Glutamatergic neuron (in vitro differentiated cells): ENCODE measurements around the gene TMC5. TPM values are rescaled to one million over a fixed set of nuclear protein-coding genes. Genes with fewer than 3 reads are reported as not detected.

ENCODE experiments used
- DNase-seq: peaks from one replicate; pipeline ENCODE4 v3.0.0; 2022
- H3K27ac Mint-ChIP-seq: one replicate; pipeline ENCODE4 v1.8.0; 2020; ENCODE audit warnings: mild to moderate bottlenecking, mixed read lengths, inconsistent platforms; ENCODE audit not compliant: unreplicated experiment
- H3K27me3 Mint-ChIP-seq: one replicate; pipeline ENCODE4 v1.8.0; 2020; ENCODE audit warnings: mild to moderate bottlenecking, moderate library complexity, mixed read lengths, inconsistent platforms; ENCODE audit not compliant: unreplicated experiment
- H3K36me3 Mint-ChIP-seq: one replicate; pipeline ENCODE4 v1.8.0; 2020; ENCODE audit warnings: mild to moderate bottlenecking, mixed read lengths, inconsistent platforms; ENCODE audit not compliant: unreplicated experiment
- H3K4me1 Mint-ChIP-seq: one replicate; pipeline ENCODE4 v1.8.0; 2020; ENCODE audit warnings: mild to moderate bottlenecking, low read depth, mixed read lengths, inconsistent platforms; ENCODE audit not compliant: unreplicated experiment
- H3K4me3 Mint-ChIP-seq: one replicate; pipeline ENCODE4 v1.8.0; 2020; ENCODE audit warnings: mild to moderate bottlenecking, mixed read lengths, inconsistent platforms; ENCODE audit not compliant: unreplicated experiment
- H3K9me3 Mint-ChIP-seq: one replicate; pipeline ENCODE4 v1.8.0; 2020; ENCODE audit warnings: mild to moderate bottlenecking, moderate library complexity, mixed read lengths, inconsistent platforms; ENCODE audit not compliant: unreplicated experiment
- CTCF ChIP-seq: fragments of 200-600 bp; sonication (generic); IDR thresholded peaks from one replicate; pipeline ENCODE4 v1.5.0; 2021; ENCODE audit not compliant: partially characterized antibody, unreplicated experiment
- total RNA-seq: library from RNA; stranded (reverse); fragmentation: NEBNext Ultra II Directional; extraction: Animal tissue kit (Norgen Biotek cat#: 25700); gene quantifications from one replicate; pipeline ENCODE4 v1.2.1, GENCODE V29; 2021; ENCODE audit not compliant: unreplicated experiment

Gene TMC5
- total RNA-seq, 1 donor from 2014 or later, result not detected

GRCh38 chr16:19518388-19518787 is 100.7 kb downstream of the TMC5 start:
- Mint-ChIP-seq H3K27ac (no peak overlapping the region), H3K27me3 (no peaks in the 10 kb centered on the region)

GRCh38 chr16:19520861-19521331 is 103.2 kb downstream of the TMC5 start:
- TF ChIP-seq CTCF, result no peak
- Mint-ChIP-seq H3K4me1 (peaks cover 18% of the 10 kb centered on the region), H3K4me3 (peak overlapping the region; percentile 94), H3K27ac (peak overlapping the region; percentile 90), H3K27me3 (peaks cover 3% of the 10 kb centered on the region), H3K9me3 (peaks cover 4% of the 10 kb centered on the region), H3K36me3 (no peaks in the 10 kb centered on the region)
- no peak for DNase-seq

More at GRCh38 chr16:19518388-19518787, 100.7 kb downstream of the TMC5 start:
- Mint-ChIP-seq H3K9me3 (peaks cover 4% of the 10 kb centered on the region), H3K4me1 (peaks cover 12% of the 10 kb centered on the region), H3K4me3 (no peak overlapping the region), H3K36me3 (no peaks in the 10 kb centered on the region)
- DNase-seq, result no peak
- TF ChIP-seq CTCF, result no peak

- Mint-ChIP-seq H3K27ac (peak within 1 kb of the TSS; percentile 90), H3K36me3 (no peaks in the 10 kb centered on the region), H3K4me1 (peaks cover 18% of the 10 kb centered on the region), H3K27me3 (peaks cover 3% of the 10 kb centered on the region), H3K4me3 (peak within 1 kb of the TSS; percentile 94), H3K9me3 (peaks cover 4% of the 10 kb centered on the region)
- TF ChIP-seq CTCF, result no peak
- DNase-seq, result peak; percentile 97
Observed at GRCh38 chr16:19521471-19522396, 104.1 kb downstream of the TMC5 start, which contains the start of gene GDE1. TSS of gene GDE1 (minus strand) at chr16:19522098. CDS start at chr16:19521964, 134 bp downstream.

DNA sequence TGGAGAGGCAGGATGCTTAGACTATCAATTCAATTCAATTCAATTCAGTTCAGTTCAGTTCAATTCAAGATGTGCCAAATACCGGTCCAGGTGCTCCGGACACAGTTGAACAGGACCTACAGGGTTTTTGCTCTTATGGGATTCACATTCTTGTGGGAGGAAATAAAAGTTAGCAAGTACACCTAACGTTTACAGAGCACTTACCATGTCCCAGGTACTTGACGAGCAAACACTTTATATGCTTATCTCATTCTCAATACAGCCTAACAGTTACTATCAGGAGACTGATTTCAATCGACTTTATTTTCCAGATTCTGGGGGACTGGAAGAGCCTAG is 104.7 kb downstream of the TMC5 start:
- H3K27ac Mint-ChIP-seq, result peak overlapping the region; percentile 59
- peaks cover 4% of the 10 kb centered on the region for H3K9me3 Mint-ChIP-seq
- H3K4me3 Mint-ChIP-seq, result peak overlapping the region; percentile 71
- no peak for DNase-seq
- H3K4me1 Mint-ChIP-seq, result peaks cover 18% of the 10 kb centered on the region
- peaks cover 3% of the 10 kb centered on the region for H3K27me3 Mint-ChIP-seq
- no peak for TF ChIP-seq CTCF
- H3K36me3 Mint-ChIP-seq, result no peaks in the 10 kb centered on the region

GRCh38 chr16:19522760-19523159 is 105.1 kb downstream of the TMC5 start:
- no peak for TF ChIP-seq CTCF
- Mint-ChIP-seq H3K27me3 (peaks cover 3% of the 10 kb centered on the region), H3K4me3 (peak overlapping the region; percentile 71), H3K27ac (no peak overlapping the region), H3K36me3 (no peaks in the 10 kb centered on the region), H3K9me3 (peaks cover 4% of the 10 kb centered on the region), H3K4me1 (peaks cover 18% of the 10 kb centered on the region)
- no peak for DNase-seq
